Activated T-cell treated with anti-CD3 and anti-CD28 coated beads, Interleukin-2, amount 50 U/mL, for 1 hour (primary cell): ENCODE data around the gene ABHD16A.

Experiments
- DNase-seq: peaks from one replicate; pipeline ENCODE4 v3.0.0-alpha.2; 2020

Gene ABHD16A

DNA sequence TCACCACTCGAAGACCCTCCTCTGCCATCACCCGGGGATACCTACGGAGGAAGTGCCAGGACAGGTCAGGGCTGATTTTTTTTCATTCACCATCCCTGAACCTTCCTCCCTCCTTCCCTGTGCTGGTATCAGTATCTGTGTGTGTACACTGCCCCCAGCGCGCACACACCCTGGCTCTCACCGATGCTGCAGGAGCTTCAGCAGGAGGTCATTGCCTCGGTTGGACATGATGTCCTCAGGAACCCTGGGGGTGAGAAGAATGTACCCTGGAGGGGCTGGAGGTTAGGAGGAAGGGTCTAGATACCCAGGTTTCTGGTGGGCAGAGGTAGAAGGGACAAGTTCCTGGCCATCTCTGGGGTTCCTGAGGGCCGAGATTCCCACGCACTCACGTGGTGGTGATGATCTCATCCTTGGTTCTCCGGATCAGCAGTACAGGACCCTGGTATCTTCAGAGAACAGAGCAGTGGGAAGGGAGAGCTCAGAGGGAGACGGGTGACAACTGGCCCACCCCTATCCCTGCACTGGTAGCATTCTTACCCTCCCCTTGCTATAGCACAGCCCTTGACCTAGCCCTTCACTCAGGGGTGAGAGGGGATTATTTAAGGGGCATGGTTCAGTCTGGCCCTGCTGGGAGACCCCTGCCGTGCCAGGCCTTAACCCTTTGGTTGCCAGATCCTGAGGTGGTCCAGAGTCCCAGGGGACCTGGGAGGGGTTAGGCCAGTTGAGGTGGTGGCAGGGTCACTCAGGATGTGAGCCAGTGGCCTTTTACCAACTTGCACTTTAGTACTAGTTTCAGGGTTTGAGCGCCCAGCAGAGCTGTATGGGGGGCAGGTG, 15.0 kb downstream of the ABHD16A start:
- DNase-seq: no peak

DNA sequence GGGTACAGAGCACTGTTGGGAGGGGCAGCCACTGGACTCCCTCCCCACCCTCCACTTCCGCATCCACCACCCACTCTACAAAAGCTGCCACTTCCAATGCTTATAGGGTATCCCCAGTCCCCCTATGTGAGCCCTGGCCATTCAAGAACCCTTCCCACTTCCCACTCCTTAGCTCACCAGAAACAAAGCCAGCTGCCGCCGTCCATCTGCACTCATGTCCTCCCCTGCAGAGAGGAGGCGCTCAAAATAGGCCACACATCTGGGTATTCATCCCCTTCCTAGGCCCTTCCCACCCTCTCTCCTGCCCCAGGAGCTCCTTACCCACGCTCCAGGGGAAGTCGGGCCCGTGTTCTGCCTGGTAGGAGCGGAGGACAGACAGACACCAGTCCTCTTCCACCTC, 15.8 kb downstream of the ABHD16A start:
- no peak for DNase-seq

DNA sequence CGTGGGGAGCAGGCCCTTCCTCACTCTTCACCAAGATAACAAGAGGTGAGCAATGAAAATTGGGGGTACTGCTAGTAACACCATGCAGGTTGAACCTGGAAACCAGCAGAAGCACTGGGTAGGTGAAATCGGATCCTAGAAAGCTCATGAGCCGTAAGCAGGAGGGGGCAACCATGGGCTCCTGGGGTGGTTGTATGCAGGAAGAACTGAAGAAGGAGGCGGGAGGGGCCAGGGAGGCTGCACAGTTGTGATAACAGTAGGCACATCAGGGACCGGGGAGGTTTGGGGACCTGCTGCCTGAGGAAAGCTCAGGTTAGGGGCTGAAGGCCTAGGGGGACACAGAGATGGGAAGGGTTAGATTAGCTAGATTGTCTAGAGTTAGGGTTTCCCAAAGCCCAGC, 16.6 kb downstream of the ABHD16A start:
- no peak for DNase-seq

DNA sequence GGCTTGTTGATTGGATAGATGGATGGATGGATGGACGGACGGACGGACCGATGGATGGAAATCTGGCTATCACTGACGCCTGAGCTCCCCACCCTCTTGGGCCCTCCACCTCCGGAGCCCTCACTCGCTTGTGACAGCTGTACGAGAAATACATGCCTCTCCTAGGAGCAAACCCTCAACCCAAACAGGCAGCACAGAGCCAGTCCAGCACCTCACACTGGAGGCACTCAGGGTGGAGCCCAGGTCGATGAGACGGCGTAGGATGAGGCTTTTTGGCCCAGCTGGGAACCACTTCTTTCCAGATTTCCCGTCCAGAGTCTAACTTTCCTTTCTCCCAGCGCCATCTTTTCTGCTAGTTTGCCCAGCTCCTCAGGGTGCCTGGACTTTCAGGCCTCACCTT, 19.5 kb downstream of the ABHD16A start:
- no peak for DNase-seq

DNA sequence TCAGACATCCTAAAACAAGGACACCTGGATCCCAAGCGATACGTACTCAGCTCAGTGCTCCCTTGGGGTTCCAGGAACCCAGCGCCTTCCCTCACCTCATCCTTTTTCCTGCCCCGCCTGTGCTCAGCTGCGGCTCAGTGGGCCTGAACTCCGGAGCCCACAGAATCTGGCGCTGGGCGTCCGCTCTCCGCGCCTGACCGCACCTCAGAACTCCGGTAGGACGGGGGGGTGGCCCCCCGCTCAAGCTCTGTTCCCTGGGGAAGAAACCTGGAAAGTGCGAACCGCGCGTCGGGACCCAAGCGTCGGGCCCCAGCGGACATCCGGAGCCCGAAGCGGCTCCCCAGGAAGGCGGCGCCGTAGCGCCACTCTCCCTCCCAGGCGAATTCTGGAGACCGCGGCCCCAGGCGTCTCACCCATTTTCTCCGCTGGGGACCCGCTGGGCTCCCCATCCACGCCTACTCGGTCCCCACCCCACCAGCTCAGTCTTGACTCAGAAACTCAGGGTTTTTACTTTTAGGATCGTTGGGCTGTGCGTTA, 21.9 kb downstream of the ABHD16A start:
- DNase-seq: peak; percentile 56

DNA sequence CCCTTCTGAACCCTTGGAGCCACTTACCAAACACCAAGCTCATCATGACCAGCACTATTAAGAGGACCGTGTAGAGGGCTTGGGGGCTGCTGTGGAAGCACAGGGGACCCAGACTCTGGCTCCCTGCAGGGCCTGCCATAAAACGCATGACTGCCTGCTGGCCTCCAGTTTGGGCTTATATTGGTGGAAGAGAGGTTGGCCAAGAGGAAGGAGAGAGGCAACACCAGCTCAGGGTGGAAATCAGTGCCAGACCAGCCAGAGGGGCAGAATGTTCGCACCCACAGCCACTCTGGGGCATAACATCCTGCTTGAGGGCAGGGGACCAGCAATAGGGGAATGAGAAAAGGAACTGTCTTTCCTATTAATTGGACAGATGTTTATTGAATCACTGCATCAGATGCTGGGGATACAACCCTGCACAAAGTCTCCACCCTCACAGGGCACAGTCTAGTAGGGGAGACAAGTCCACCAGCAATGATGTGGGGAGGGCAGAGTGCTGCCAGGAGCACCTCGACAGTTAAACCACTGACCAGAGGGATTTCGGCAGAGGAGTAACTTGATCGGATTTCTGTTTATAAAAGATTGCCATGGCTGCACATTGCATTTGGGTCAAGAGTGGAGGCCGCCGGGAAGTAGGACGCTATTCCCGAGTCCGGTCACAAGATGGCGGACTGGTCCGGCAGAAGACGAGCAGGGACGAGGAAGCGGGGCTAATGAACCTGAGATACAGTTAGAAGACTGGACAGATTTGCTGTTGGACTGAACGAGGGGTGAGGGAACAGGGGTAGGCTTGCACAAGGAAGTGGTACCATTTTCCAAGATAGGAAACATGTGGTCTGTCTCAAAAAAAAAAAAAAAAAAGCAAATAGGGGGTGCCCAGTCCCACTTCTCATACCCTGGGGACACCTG, 22.6 kb downstream of the ABHD16A start, which contains the start of gene LY6G5C:
TSS of gene LY6G5C (minus strand) at position 842 of the 909 bp plus-strand sequence. CDS start at position 148, 694 bp downstream.
- peak; percentile 65 for DNase-seq

DNA sequence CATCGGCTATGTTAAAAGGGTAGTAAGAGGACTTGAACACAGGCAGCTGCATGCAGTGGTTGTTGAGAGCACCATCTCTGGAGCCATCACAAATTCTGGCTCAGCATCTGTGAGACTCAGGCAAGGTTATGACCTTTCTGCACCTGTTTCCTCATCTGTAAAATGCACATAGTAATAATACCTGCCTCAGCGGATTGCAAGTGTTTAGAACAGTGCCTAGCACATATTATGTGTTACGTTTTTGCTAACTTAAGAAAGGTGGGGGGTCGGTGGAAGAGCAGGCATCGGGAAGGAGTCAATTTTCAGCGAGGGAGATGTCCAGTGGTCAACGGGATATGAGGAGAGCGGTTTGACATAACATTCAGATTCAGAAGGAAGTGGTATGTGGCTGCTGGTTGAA, 25.2 kb downstream of the ABHD16A start:
- no peak for DNase-seq

DNA sequence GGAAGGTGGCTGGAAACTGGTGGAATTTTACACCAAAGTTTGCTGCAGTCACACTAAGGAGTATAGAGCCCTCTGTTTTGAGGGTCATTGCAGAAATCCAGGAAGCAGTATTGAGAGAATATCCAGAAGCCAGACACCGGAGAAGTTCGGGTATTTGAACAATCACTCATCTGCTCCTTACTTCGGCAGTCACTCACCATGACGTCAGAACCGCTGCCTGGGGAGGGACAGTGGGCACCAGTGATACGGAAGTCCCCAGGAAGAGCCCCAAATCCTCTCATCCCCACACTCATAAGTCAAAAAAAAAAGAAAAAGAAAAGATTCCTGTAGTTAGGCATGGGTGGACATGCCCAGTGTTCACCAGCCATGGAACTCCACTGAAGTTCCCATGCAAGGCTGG, 26.2 kb downstream of the ABHD16A start:
- no peak for DNase-seq

DNA sequence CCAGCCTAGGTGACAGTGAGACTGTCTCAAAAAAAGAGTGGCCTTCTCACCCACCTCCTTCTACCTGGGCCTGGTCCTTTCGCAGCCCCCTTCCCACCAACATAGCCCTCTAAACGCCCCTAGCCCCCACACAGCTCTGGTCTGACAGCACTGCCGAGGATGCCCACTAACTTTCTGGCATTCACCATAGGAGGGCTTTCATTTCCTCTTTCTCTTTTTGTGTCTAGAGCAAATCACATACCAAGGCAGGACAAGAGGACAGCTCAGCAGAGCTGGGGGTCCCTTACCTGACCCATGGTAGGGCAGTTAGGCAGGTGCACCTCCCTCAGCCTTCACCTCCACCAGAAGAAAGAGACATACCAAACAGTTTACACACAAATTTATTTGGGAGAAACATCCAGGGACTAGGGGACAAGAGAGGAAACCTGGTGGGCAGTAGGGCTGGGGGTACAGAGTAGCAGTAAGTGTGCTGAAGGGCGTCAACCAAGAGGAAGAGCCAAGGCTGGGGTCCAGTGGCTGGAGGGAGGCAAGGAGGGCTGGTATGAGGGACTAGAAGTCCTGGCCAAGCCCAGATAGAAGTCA, 26.7 kb downstream of the ABHD16A start:
- no peak for DNase-seq

DNA sequence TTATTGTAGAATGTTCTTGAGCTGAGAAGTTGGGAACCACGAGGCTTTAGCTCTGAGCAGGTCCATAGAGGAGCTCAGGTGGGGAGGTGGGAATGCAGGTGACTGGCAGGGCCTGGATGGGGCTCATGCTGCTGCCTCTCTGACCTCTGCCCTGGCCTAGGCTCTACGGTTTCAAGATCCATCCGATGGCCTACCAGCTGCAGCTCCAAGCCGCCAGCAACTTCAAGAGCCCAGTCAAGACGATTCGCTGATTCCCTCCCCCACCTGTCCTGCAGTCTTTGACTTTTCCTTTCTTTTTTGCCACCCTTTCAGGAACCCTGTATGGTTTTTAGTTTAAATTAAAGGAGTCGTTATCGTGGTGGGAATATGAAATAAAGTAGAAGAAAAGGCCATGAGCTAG, 33.4 kb downstream of the ABHD16A start, which contains the start of gene LY6G5B:
TSS of gene LY6G5B (plus strand) at position 301 of the 400 bp plus-strand sequence. CDS start 975 bp downstream, outside the sequence.
- no peak for DNase-seq

DNA sequence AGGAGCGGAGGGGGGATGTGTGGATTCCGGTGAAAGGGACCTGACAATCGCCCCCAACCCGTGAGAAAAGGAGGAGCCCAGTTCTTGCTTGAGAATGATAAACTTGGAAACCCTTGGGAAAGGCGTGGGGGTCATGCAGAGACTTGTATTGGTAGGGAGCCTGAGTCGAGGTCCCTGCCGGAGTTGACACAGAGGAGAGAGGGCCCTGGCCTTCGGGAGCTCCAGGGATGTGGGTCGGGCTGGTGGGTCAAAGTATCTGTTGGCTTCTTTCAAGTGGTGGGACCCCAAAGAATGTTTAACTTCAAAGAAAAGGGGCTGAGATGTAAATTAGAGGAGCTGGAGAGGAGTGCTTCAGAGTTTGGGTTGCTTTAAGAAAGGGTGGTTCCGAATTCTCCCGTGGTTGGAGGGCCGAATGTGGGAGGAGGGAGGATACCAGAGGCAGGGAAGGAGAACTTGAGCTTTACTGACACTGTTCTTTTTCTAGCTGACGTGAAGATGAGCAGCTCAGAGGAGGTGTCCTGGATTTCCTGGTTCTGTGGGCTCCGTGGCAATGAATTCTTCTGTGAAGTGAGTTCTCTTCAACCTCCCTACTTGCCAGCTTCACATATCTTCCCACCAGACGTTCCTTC, 36.7 kb downstream of the ABHD16A start:
- DNase-seq: no peak

DNA sequence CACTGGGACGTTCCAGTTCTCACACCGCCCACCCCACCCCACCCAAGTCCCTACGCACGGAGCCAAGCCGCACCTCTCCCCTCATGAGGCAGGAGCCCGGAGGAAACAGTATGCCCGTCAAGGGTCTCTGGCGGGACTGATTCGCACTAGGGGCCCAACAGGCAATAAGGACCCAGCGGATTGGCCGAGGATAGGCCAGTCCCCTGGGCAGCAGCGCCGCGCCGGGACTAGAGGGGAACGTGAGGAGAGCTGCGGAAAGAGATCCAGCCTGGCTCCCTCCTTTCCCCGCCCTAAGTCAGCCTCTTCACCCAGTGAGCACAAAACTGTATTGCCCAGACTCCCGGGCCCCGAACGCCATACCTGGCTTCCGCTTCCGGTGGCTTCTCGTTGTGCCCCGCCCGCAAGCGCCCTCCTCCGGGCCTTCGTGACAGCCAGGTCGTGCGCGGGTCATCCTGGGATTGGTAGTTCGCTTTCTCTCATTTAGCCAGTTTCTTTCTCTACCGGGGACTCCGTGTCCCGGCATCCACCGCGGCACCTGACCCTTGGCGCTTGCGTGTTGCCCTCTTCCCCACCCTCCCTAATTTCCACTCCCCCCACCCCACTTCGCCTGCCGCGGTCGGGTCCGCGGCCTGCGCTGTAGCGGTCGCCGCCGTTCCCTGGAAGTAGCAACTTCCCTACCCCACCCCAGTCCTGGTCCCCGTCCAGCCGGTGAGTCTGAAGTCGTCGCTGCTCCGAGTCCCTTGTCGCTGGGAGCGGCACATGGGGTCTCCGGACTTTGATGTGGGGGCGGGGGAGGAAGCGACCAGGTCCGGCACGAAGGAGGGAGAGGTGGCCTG, 37.4 kb downstream of the ABHD16A start, which contains the start of gene CSNK2B:
TSS of gene CSNK2B (plus strand) at position 580 of the 836 bp plus-strand sequence. CDS start 752 bp downstream, outside the sequence.
- peak; percentile 96 for DNase-seq

DNA sequence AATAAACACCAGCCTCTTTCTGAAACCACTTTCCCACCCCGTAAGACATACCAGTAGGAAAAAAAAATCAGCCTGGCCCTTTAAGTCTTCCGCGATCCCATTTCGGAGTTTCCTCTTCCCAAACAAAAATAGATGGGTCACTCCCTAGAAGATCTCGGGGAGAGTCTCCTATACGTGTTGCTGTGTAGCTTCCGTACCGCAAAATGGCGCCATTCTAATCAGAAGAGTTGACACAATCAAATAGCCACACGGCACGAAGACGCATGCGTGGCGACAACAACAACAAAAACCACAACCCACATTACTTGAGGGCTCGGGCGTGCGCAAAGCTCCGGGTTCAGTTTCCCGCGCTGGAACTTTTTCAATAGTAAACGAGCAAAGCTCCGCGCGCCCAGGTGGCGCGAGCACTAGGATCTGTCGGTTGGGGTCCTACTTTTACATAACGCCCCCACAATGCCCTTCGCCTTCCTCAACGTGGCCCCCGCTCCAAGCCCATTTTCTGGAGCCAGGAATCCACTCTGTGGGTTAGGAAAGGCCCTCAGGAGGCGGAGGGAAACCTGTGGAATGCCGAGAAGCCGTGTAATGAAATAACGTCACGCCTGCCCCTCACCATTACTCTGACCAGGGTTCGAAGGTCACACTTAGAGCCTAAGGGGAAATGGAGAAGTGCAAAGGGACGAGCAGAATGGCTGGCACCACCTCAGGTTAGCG, 38.2 kb downstream of the ABHD16A start, which contains the start of gene GPANK1:
TSS of gene GPANK1 (minus strand) at position 208 of the 711 bp plus-strand sequence. CDS start 519 bp downstream, outside the sequence.
- peak; percentile 84 for DNase-seq

DNA sequence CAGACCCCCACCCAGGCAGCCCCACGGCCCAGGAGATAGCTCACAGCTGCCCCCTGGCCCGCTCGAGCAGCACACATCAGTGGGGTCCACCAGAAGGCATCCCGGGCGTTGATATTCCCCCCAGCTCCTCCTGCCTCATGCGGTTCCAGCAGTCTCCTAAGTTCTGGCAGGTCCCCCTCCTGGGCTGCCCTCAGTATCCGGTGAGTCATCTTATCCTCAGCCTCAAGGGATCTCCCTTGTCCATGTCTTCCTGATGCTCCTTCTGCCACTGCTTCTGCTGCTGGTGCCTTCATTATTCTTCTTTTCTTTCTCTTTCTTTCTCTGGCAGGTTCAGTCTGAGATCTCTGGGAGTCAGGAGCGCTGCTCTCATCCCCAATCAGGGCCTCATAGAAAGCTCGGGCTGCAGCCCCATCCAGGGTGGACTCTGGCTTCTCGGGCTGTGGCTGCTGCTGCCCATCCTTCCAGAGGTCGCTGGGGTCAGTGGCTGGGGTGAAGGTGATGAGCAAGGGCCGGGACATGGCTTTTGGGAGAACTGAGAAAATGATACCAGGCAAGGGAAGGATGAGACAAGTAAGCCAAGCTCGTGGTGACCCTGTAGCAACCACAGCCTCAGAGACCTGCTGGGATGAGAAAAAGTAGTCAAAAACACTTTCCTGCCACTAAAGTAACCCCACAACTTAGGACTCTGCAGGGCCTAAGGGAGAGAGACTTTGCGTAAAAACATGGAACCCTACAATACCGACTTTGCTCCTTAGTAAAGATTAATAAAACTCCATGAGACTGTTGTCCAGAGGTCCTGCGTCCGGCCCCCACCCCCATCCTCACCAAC, 38.9 kb downstream of the ABHD16A start:
- DNase-seq: no peak

DNA sequence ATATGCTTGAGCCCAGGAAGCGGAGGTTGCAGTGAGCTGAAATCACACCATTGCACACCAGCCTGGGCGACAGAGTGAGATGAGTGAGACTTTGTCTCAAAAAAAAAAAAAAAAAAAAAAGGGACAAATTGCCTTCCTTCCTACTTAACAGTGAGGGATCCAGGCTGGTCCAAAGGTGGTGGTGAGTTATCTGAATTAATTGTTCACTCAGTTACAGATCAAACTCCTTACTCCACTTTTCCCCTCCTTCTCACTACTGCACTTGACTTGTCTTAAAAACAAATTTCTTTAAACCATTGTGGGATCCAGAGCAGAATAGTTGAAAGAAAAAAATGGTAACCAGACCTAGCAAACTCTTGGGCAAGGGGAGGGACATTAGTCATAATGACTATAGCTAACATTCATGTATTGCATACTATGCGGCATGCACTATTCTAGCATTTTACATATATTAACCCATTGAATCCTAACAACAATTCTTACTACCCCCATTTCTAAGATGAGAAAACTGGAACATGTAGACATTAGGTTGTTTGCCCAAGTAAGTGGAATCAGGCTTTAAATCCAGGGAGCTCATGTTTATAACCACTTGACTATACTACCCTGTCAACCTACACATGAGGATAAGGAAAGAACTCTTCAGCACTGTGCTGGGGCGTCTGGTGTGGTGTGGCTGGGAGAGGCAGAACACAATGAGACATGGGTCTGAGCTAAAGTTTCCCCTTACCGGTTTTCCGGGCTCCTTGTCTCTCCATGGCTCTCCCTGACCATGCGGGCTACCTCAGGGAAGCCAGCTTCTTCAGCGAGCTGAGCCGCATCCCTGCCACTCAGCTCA, 39.8 kb downstream of the ABHD16A start:
- no peak for DNase-seq

DNA sequence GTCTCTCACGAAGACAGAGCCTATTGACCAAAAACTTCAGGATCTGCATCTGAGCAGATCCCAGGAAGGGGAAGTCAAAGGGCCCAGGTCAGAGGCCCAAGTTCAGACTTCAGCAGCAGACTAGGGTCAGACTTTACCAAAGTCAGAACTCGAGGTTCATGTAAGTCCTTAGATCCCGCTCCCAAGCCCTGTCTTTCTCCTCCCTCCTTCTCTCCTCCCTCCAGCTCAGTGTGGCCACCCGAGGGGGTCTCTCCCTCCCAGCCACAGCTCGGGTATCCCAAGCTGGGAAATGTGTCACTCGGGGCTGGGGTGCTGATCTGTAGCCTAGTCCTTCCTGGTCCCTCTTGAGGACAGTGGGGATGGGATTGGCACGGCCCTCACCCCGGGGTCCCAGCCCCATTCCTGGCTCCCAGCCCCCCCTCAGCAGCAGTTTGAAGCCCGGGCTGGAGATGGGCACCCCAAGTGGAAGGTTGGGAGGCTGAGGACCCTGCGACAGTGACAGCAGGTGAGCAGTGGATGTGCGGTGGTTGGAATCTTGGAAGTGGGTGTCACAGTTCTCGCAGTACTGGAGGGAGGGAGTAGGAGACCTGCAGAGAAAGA, 40.9 kb downstream of the ABHD16A start:
- DNase-seq: no peak

DNA sequence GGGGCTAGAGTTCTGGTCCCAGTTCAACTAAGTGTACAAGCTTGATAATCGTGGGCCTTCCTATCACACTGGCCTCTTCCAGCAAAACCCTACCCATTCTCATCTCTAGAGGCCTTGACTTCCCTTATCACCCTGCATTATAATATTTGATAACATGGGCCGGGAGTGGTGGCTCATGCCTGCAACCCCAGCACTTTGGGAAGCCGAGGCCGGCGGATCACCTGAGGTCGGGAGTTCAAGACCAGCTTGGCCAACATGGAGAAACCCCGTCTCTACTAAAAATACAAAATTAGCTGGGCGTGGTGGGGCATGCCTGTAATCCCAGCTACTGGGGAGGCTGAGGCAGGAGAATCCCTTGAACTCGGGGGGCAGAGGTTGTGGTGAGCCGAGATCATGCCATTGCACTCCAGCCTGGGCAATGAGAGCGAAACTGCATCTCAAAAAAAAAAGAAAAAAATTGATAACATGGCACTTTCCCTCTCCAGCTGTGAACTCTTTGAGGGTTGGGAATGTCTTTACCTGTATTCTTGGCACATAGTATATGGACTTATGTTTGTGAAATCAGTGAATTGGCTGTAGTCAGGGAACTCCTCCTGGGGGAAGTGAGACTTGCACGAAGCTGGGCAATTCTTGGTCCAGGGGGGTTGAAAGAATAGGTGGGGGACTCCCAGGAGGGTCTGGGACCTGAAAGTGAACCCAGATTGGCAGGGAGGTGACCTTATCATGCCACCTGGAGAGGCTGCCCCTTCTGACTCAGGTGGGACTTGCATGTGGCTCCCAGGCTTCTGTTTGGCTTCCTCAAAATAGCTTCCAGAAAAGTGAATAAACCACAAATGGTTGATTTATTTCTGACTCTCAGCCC, 41.6 kb downstream of the ABHD16A start:
- no peak for DNase-seq
